Mesenchymal stem cell (in vitro differentiated cells and primary cell): ENCODE measurements around the gene PLRG1.

Experiments
- DNase-seq: peaks from one replicate; pipeline ENCODE4 v3.0.0-alpha.2; 2013
- H2AFZ ChIP-seq: one replicate; pipeline ENCODE4 v1.6.1; 2013; ENCODE audit warnings: low read depth, mild to moderate bottlenecking, control low read depth, inconsistent platforms, low read length, moderate library complexity
- H2AK5ac ChIP-seq: 2 replicates; pipeline ENCODE4 v1.6.1; 2013; ENCODE audit warnings: low read length, moderate library complexity, mild to moderate bottlenecking, inconsistent platforms; ENCODE audit not compliant: severe bottlenecking
- H2BK120ac ChIP-seq: one replicate; pipeline ENCODE4 v1.6.1; 2013; ENCODE audit warnings: low read depth, mild to moderate bottlenecking, inconsistent platforms, low read length, moderate library complexity
- H2BK12ac ChIP-seq, 2 experiments: one replicate each; pipeline ENCODE4 v1.6.1; 2013; ENCODE audit warnings: inconsistent platforms in 2 of 2, low read length in 2 of 2, mild to moderate bottlenecking in 2 of 2, moderate library complexity in 2 of 2, control low read depth in 1 of 2
- H2BK15ac ChIP-seq: one replicate; pipeline ENCODE4 v1.6.1; 2013; ENCODE audit warnings: mild to moderate bottlenecking, low read depth, inconsistent platforms; ENCODE audit not compliant: poor library complexity, severe bottlenecking
- H2BK5ac ChIP-seq: 2 replicates; pipeline ENCODE4 v1.6.1; 2013; ENCODE audit warnings: low read depth, mild to moderate bottlenecking, low read length, control low read depth, inconsistent platforms; ENCODE audit not compliant: poor library complexity, severe bottlenecking
- H3K14ac ChIP-seq, 2 experiments: one replicate each; pipeline ENCODE4 v1.6.1; 2013; ENCODE audit warnings: inconsistent platforms in 2 of 2, low read length in 2 of 2, control low read depth in 1 of 2, mild to moderate bottlenecking in 1 of 2, moderate library complexity in 1 of 2
- H3K18ac ChIP-seq, 2 experiments: one replicate each; pipeline ENCODE4 v1.6.1; 2013; ENCODE audit warnings: inconsistent platforms in 2 of 2, low read length in 2 of 2, control low read depth in 1 of 2, low read depth in 1 of 2, mild to moderate bottlenecking in 1 of 2
- H3K23ac ChIP-seq, 2 experiments: one replicate each; pipeline ENCODE4 v1.6.1; 2013; ENCODE audit warnings: inconsistent platforms in 2 of 2, low read length in 2 of 2, mild to moderate bottlenecking in 2 of 2, moderate library complexity in 2 of 2, control low read depth in 1 of 2
- H3K27ac ChIP-seq: 2 replicates; pipeline ENCODE4 v1.5.1; 2013; ENCODE audit warnings: mild to moderate bottlenecking, moderate library complexity, low read length, control low read depth, inconsistent platforms; ENCODE audit not compliant: poor library complexity, severe bottlenecking
- H3K27me3 ChIP-seq, 2 experiments: 2 replicates each; pipeline versions ENCODE4 v1.6.1 to v1.7.0; 2013; ENCODE audit warnings: low read length in 2 of 2, mild to moderate bottlenecking in 2 of 2, moderate library complexity in 2 of 2, control low read depth in 1 of 2, inconsistent platforms in 1 of 2; ENCODE audit not compliant: control insufficient read depth in 1 of 2, insufficient read depth in 1 of 2
- H3K36me3 ChIP-seq, 2 experiments: 2 replicates each; pipeline versions ENCODE4 v1.6.1 to v1.7.0; 2013; ENCODE audit warnings: low read length in 2 of 2, control low read depth in 1 of 2, inconsistent platforms in 1 of 2, low read depth in 1 of 2, mild to moderate bottlenecking in 1 of 2; ENCODE audit not compliant: insufficient read depth in 2 of 2, control insufficient read depth in 1 of 2
- H3K4ac ChIP-seq, 2 experiments: one replicate each; pipeline ENCODE4 v1.6.1; 2013; ENCODE audit warnings: inconsistent platforms in 2 of 2, low read length in 2 of 2, mild to moderate bottlenecking in 2 of 2, moderate library complexity in 2 of 2, control low read depth in 1 of 2, low read depth in 1 of 2
- H3K4me1 ChIP-seq: 2 replicates; pipeline ENCODE4 v1.6.1; 2013; ENCODE audit warnings: low read depth, low read length, control low read depth; ENCODE audit not compliant: control insufficient read depth, insufficient read depth
- H3K4me2 ChIP-seq: 2 replicates; pipeline ENCODE4 v1.6.1; 2013; ENCODE audit warnings: low read length, mild to moderate bottlenecking, inconsistent platforms; ENCODE audit not compliant: poor library complexity, severe bottlenecking
- H3K4me3 ChIP-seq, 2 experiments: 2 replicates each; pipeline versions ENCODE4 v1.5.1 to v1.7.0; 2013; ENCODE audit warnings: low read length in 2 of 2, mild to moderate bottlenecking in 2 of 2, control low read depth in 1 of 2, low read depth in 1 of 2; ENCODE audit not compliant: insufficient read depth in 1 of 2
- H3K79me1 ChIP-seq: replicated peaks from 2 replicates; pipeline ENCODE4 v1.6.1; 2013; ENCODE audit warnings: mild to moderate bottlenecking, control low read depth, low read length, inconsistent platforms; ENCODE audit not compliant: poor library complexity, severe bottlenecking
- H3K9ac ChIP-seq: 2 replicates; pipeline ENCODE4 v1.7.0; 2013; ENCODE audit warnings: mild to moderate bottlenecking, low read length, moderate library complexity
- H3K9me3 ChIP-seq: 2 replicates; pipeline ENCODE4 v1.7.0; 2013; ENCODE audit warnings: mild to moderate bottlenecking, low read length; ENCODE audit not compliant: control insufficient read depth
- H4K8ac ChIP-seq: one replicate; pipeline ENCODE4 v1.6.1; 2013; ENCODE audit warnings: inconsistent platforms, mild to moderate bottlenecking, low read length, moderate library complexity
- H4K91ac ChIP-seq: one replicate; pipeline ENCODE4 v1.6.1; 2013; ENCODE audit warnings: mild to moderate bottlenecking, low read length, inconsistent platforms
- WGBS: methylation state at CpG from one replicate; pipeline ENCODE4 v1.1.7; 2013; ENCODE audit warnings: mixed read lengths; 5-methylcytosine and 5-hydroxymethylcytosine counted together

Gene PLRG1

DNA sequence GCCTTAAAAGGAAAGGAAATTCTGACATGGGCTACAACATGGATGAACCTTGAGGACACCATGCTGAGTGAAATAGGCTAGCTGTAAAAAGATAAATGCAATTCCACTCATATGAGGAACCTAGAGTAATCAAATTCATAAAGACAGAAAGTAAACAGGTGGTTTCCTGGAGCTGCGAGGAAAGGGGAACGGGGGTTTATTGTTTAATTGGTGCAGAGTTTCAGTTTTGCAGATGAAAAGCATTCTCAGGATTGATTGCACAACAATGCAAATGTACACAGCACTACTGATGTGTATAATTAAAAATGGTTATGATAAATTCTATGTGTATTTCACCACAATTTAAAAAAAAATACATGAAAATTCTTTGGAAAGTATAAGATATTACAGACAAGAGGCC is 24.0 kb downstream of the PLRG1 start:
- 70% methylated on average over 2 of the region's 2 CpGs for WGBS
- H2BK12ac ChIP-seq, result no peak overlapping the region
- H3K79me1 ChIP-seq, result no peaks in the 10 kb centered on the region
- no peak overlapping the region for H3K4me3 ChIP-seq
- H3K18ac ChIP-seq, result no peak overlapping the region
- no peaks in the 10 kb centered on the region for H3K9me3 ChIP-seq
- H3K9ac ChIP-seq, result no peak overlapping the region
- no peak overlapping the region for H2BK120ac ChIP-seq
- DNase-seq, result no peak
- H3K14ac ChIP-seq, result no peak overlapping the region
- H2BK5ac ChIP-seq, result no peak overlapping the region
- H3K4ac ChIP-seq, result no peak overlapping the region
- H3K23ac ChIP-seq, result no peak overlapping the region
- H3K4me1 ChIP-seq, result peaks cover 1% of the 10 kb centered on the region
- no peak overlapping the region for H2AK5ac ChIP-seq
- H3K27me3 ChIP-seq, result peaks cover 0 to 15% of the 10 kb centered on the region in 2 experiments
- no peak overlapping the region for H4K91ac ChIP-seq
- H3K4me2 ChIP-seq, result no peak overlapping the region
- no peak overlapping the region for H2BK15ac ChIP-seq
- H3K36me3 ChIP-seq, result no peaks in the 10 kb centered on the region
- no peak overlapping the region for H4K8ac ChIP-seq
- H2AFZ ChIP-seq, result no peak overlapping the region
- no peak overlapping the region for H3K27ac ChIP-seq

DNA sequence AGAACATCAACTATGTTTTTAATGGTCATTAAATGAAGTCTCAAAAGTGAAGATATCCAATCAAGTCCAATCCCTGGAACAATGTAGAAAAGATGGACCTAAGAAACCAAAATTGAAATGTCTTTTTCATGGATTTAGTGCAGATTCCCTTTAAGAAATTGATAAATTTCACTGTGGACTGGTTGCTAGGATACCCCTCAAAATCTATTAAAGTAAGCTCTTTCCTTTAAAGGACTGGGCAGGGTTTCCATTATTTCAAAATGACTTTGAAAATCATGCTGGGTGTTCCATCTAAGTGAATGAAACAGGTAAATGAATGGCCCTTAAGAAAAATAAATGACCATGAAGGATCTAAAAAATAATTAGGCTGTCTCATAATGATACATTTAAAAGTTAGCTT is 28.6 kb downstream of the PLRG1 start:
- Histone ChIP-seq H2AK5ac (no peak overlapping the region), H3K36me3 (no peaks in the 10 kb centered on the region), H3K4me2 (no peak overlapping the region), H3K4ac (no peak overlapping the region), H2BK120ac (no peak overlapping the region), H3K4me3 (no peak overlapping the region), H4K8ac (no peak overlapping the region), H3K14ac (no peak overlapping the region), H3K27me3 (peaks cover 23 to 43% of the 10 kb centered on the region in 2 experiments), H3K18ac (no peak overlapping the region), H2BK12ac (no peak overlapping the region), H3K9me3 (no peaks in the 10 kb centered on the region), H2AFZ (no peak overlapping the region), H2BK15ac (no peak overlapping the region), H3K27ac (no peak overlapping the region), H3K4me1 (no peaks in the 10 kb centered on the region), H3K9ac (no peak overlapping the region), H4K91ac (no peak overlapping the region), H2BK5ac (no peak overlapping the region), H3K23ac (no peak overlapping the region), H3K79me1 (no peaks in the 10 kb centered on the region)
- no peak for DNase-seq

DNA sequence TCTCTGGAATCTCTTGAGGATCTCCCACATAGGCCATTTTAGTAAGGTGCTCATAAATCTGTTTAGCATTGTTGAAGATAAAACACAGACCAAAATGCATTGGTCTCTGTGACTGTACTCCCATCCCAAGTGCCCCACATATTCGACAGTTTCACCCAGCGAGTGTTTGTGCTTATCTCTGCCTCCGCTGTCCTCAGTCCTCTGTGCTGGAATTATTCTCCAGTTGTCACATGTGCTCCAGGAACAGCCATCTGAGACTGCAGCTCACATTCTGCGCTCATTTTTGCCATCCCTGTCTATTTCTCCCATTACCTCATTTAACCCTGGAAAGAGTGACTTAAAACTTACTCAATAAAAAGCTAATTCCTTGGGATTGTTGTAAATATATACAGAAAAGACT is 31.0 kb downstream of the PLRG1 start:
- no peak overlapping the region for H3K4me3 ChIP-seq
- H2BK15ac ChIP-seq, result no peak overlapping the region
- DNase-seq, result no peak
- no peak overlapping the region for H3K27ac ChIP-seq
- no peak overlapping the region for H3K9ac ChIP-seq
- H3K79me1 ChIP-seq, result no peaks in the 10 kb centered on the region
- no peaks in the 10 kb centered on the region for H3K4me1 ChIP-seq
- no peaks in the 10 kb centered on the region for H3K9me3 ChIP-seq
- no peak overlapping the region for H2AFZ ChIP-seq
- no peak overlapping the region for H2AK5ac ChIP-seq
- H2BK12ac ChIP-seq, result no peak overlapping the region
- no peak overlapping the region for H4K8ac ChIP-seq
- no peak overlapping the region for H3K14ac ChIP-seq
- no peak overlapping the region for H4K91ac ChIP-seq
- H3K36me3 ChIP-seq, result no peaks in the 10 kb centered on the region
- H3K27me3 ChIP-seq, result peaks cover 27 to 47% of the 10 kb centered on the region in 2 experiments
- H3K4ac ChIP-seq, result no peak overlapping the region
- H2BK120ac ChIP-seq, result no peak overlapping the region
- 70% methylated on average over 3 of the region's 4 CpGs for WGBS
- no peak overlapping the region for H3K4me2 ChIP-seq
- no peak overlapping the region for H3K23ac ChIP-seq
- no peak overlapping the region for H2BK5ac ChIP-seq
- no peak overlapping the region for H3K18ac ChIP-seq

DNA sequence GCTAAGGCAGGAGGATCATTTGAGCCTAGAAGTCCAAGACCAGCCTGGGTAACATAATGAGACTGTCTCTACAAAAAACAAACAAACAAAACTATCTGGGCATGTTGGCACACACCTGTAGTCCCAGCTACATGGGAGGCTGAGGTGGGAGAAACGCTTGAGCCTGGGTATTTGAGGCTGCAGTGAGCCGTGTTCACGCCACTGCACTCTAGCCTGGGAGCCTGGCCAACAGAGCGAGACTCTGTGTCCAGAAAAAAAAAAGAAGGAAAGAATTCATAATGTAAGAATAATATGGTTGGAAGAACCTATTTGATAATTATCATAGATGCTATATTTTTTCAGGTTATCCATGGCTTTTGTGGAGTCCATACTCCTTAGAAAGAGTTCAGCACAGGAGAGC is 32.6 kb downstream of the PLRG1 start:
- DNase-seq, result no peak
- Histone ChIP-seq H3K9me3 (peaks cover 4% of the 10 kb centered on the region), H3K4me2 (no peak overlapping the region), H3K4me3 (no peak overlapping the region), H3K9ac (no peak overlapping the region), H3K4ac (no peak overlapping the region), H2BK120ac (no peak overlapping the region), H3K79me1 (no peaks in the 10 kb centered on the region), H3K36me3 (no peaks in the 10 kb centered on the region), H2BK12ac (no peak overlapping the region), H2AFZ (no peak overlapping the region), H3K18ac (no peak overlapping the region), H3K14ac (no peak overlapping the region), H3K27me3 (peaks cover 27 to 48% of the 10 kb centered on the region in 2 experiments), H2BK5ac (no peak overlapping the region), H4K91ac (no peak overlapping the region), H3K27ac (no peak overlapping the region), H3K23ac (no peak overlapping the region), H2BK15ac (no peak overlapping the region), H3K4me1 (no peaks in the 10 kb centered on the region), H4K8ac (no peak overlapping the region), H2AK5ac (no peak overlapping the region)
- 87% methylated on average over 3 of the region's 4 CpGs for WGBS
